Measurements from ENCODE around the gene MKLN1. TPM values are rescaled to one million over a fixed set of nuclear protein-coding genes. Genes with fewer than 3 reads are reported as not detected.

The MKLN1 gene
- total and polyA plus RNA-seq, 4 experiments from 2014 or later = 18.1 to 61.0 (median 45.4) TPM

GRCh38 chr7:131336956-131337355 lies 9.3 kb downstream of the MKLN1 start:
- no peak overlapping the region for H3K4me3 ChIP-seq (ENCODE audit: low read length in 2 of 2)
- no peak overlapping the region for H3K27ac ChIP-seq (ENCODE audit: low read depth, low read length)
- H3K4me1 ChIP-seq (ENCODE audit: insufficient read depth, low read length) = peaks cover 6% of the 10 kb centered on the region
- H3K9me3 ChIP-seq (ENCODE audit: control insufficient read depth in 1 of 2, low read length in 2 of 2) = no peaks in the 10 kb centered on the region
- H3K27me3 Mint-ChIP-seq = no peaks in the 10 kb centered on the region
- ChIA-PET POLR2A (ENCODE audit: partially characterized antibody) (interaction anchor here (1.0 to 1.3 kb wide), 2 partner anchors 9 to 164 kb away, joined by 3 to 9 read pairs; partner anchors contain the start of gene MKLN1), CTCF (ENCODE audit: partially characterized antibody) (interaction anchor here (1.4 kb wide), 1 partner anchor 268 kb away, joined by 3 read pairs; no protein-coding TSS in a partner anchor)
- peak overlapping the region in 1 of 8 donors; percentile 2 for H3K4me3 Mint-ChIP-seq
- peaks cover 2 to 26% (median 16%) of the 10 kb centered on the region in 8 donors for H3K9me3 Mint-ChIP-seq
- H3K4me1 Mint-ChIP-seq = peaks cover 23 to 50% (median 34%) of the 10 kb centered on the region in 4 donors
- no peaks in the 10 kb centered on the region for H3K36me3 ChIP-seq (ENCODE audit: insufficient read depth, low read length)
- DNase-seq = no peak
- peaks cover 22 to 52% of the 10 kb centered on the region in 2 donors for H3K36me3 Mint-ChIP-seq
- no peaks in the 10 kb centered on the region for H3K27me3 ChIP-seq (ENCODE audit: insufficient read depth, low read length)
- intact Hi-C loops (cut with micrococcal nuclease) = no loop called here
- no peak overlapping the region for H3K27ac Mint-ChIP-seq

- intact Hi-C loops (cut with micrococcal nuclease) = no loop called here
- Histone ChIP-seq H3K4me3 (ENCODE audit: low read length in 2 of 2) (no peak overlapping the region), H3K4me1 (ENCODE audit: insufficient read depth, low read length) (peaks cover 18% of the 10 kb centered on the region), H3K9me3 (ENCODE audit: control insufficient read depth in 1 of 2, low read length in 2 of 2) (no peaks in the 10 kb centered on the region), H3K27ac (ENCODE audit: low read depth, low read length) (no peak overlapping the region), H3K27me3 (ENCODE audit: insufficient read depth, low read length) (no peaks in the 10 kb centered on the region), H3K36me3 (ENCODE audit: insufficient read depth, low read length) (no peaks in the 10 kb centered on the region)
- Mint-ChIP-seq H3K36me3 (peaks cover 25 to 50% of the 10 kb centered on the region in 2 donors), H3K27me3 (no peaks in the 10 kb centered on the region), H3K4me3 (peak overlapping the region in 1 of 8 donors; percentile 48), H3K9me3 (peaks cover 2 to 26% (median 16%) of the 10 kb centered on the region in 8 donors), H3K27ac (no peak overlapping the region), H3K4me1 (peaks cover 31 to 57% (median 42%) of the 10 kb centered on the region in 4 donors)
- no peak for DNase-seq
- POLR2A ChIA-PET (ENCODE audit: partially characterized antibody) = interaction anchor here (0.8 to 1.2 kb wide), 5 partner anchors 9 to 247 kb away, joined by 3 to 4 read pairs (median 3); partner anchors contain the start of gene MKLN1
- CTCF ChIA-PET (ENCODE audit: partially characterized antibody) = interaction anchor here (1.2 kb wide), 2 partner anchors 243 to 268 kb away, joined by 3 to 4 read pairs; no protein-coding TSS in a partner anchor
Observed at GRCh38 chr7:131338173-131338572, 10.5 kb downstream of the MKLN1 start.

- H3K4me3 ChIP-seq (ENCODE audit: low read length in 2 of 2) = no peak overlapping the region
- peaks cover 18% of the 10 kb centered on the region for H3K4me1 ChIP-seq (ENCODE audit: insufficient read depth, low read length)
- ChIA-PET CTCF (ENCODE audit: partially characterized antibody) (interaction anchor here (1.2 to 1.6 kb wide), 3 partner anchors 10 to 269 kb away, joined by 3 to 4 read pairs (median 4); no protein-coding TSS in a partner anchor), POLR2A (ENCODE audit: partially characterized antibody) (interaction anchor here (0.8 to 1.2 kb wide), 5 partner anchors 9 to 248 kb away, joined by 3 to 4 read pairs (median 3); partner anchors contain the start of gene MKLN1)
- H3K9me3 ChIP-seq (ENCODE audit: control insufficient read depth in 1 of 2, low read length in 2 of 2) = no peaks in the 10 kb centered on the region
- Mint-ChIP-seq H3K9me3 (peaks cover 2 to 26% (median 16%) of the 10 kb centered on the region in 8 donors), H3K4me3 (no peak overlapping the region), H3K27me3 (no peaks in the 10 kb centered on the region), H3K27ac (peak overlapping the region in 1 of 7 donors; percentile 3), H3K36me3 (peaks cover 25 to 45% of the 10 kb centered on the region in 2 donors), H3K4me1 (peaks cover 31 to 51% (median 41%) of the 10 kb centered on the region in 4 donors)
- no peak for DNase-seq
- no peaks in the 10 kb centered on the region for H3K36me3 ChIP-seq (ENCODE audit: insufficient read depth, low read length)
- H3K27ac ChIP-seq (ENCODE audit: low read depth, low read length) = no peak overlapping the region
- no peaks in the 10 kb centered on the region for H3K27me3 ChIP-seq (ENCODE audit: insufficient read depth, low read length)
- intact Hi-C loops (cut with micrococcal nuclease) = no loop called here
Observed at GRCh38 chr7:131338691-131339390, 11.2 kb downstream of the MKLN1 start.

- ChIA-PET POLR2A (ENCODE audit: partially characterized antibody) (no interaction called here), CTCF (ENCODE audit: partially characterized antibody) (interaction anchor here (1.0 kb wide), 1 partner anchor 37 kb away, joined by 3 read pairs; no protein-coding TSS in a partner anchor)
- Mint-ChIP-seq H3K27me3 (no peaks in the 10 kb centered on the region), H3K9me3 (peaks cover 0 to 14% (median 7%) of the 10 kb centered on the region in 8 donors), H3K36me3 (peaks cover 16 to 23% of the 10 kb centered on the region in 2 donors), H3K4me3 (no peak overlapping the region), H3K27ac (no peak overlapping the region), H3K4me1 (peaks cover 25 to 48% (median 34%) of the 10 kb centered on the region in 4 donors)
- Histone ChIP-seq H3K27ac (ENCODE audit: low read depth, low read length) (no peak overlapping the region), H3K4me1 (ENCODE audit: insufficient read depth, low read length) (peaks cover 24% of the 10 kb centered on the region), H3K9me3 (ENCODE audit: control insufficient read depth in 1 of 2, low read length in 2 of 2) (no peaks in the 10 kb centered on the region), H3K4me3 (ENCODE audit: low read length in 2 of 2) (no peak overlapping the region), H3K27me3 (ENCODE audit: insufficient read depth, low read length) (no peaks in the 10 kb centered on the region), H3K36me3 (ENCODE audit: insufficient read depth, low read length) (no peaks in the 10 kb centered on the region)
- intact Hi-C loops (cut with micrococcal nuclease) = no loop called here
- no peak for DNase-seq
Observed at GRCh38 chr7:131341690-131342089, 14.0 kb downstream of the MKLN1 start.

GRCh38 chr7:131342864-131343442 lies 15.3 kb downstream of the MKLN1 start:
- no peaks in the 10 kb centered on the region for H3K9me3 ChIP-seq (ENCODE audit: control insufficient read depth in 1 of 2, low read length in 2 of 2)
- intact Hi-C loops (cut with micrococcal nuclease) = no loop called here
- no peak overlapping the region for H3K27ac ChIP-seq (ENCODE audit: low read depth, low read length)
- POLR2A ChIA-PET (ENCODE audit: partially characterized antibody) = interaction anchor here (1.4 kb wide), 1 partner anchor 15 kb away, joined by 5 read pairs; the partner anchor contains the start of gene MKLN1
- Mint-ChIP-seq H3K4me3 (peak overlapping the region in 1 of 8 donors; percentile 48), H3K4me1 (peaks cover 34 to 60% (median 47%) of the 10 kb centered on the region in 4 donors), H3K9me3 (peaks cover 0 to 6% (median 0%) of the 10 kb centered on the region in 8 donors), H3K27ac (peak overlapping the region in 1 of 7 donors; percentile 39), H3K36me3 (peaks cover 10 to 14% of the 10 kb centered on the region in 2 donors), H3K27me3 (no peaks in the 10 kb centered on the region)
- H3K4me3 ChIP-seq (ENCODE audit: low read length in 2 of 2) = no peak overlapping the region
- H3K4me1 ChIP-seq (ENCODE audit: insufficient read depth, low read length) = peaks cover 35% of the 10 kb centered on the region
- DNase-seq = no peak
- H3K27me3 ChIP-seq (ENCODE audit: insufficient read depth, low read length) = no peaks in the 10 kb centered on the region
- CTCF ChIA-PET (ENCODE audit: partially characterized antibody) = no interaction called here
- H3K36me3 ChIP-seq (ENCODE audit: insufficient read depth, low read length) = no peaks in the 10 kb centered on the region

GRCh38 chr7:131346885-131347592 lies 19.4 kb downstream of the MKLN1 start:
- Histone ChIP-seq H3K27ac (ENCODE audit: low read depth, low read length) (no peak overlapping the region), H3K27me3 (ENCODE audit: insufficient read depth, low read length) (no peaks in the 10 kb centered on the region), H3K9me3 (ENCODE audit: control insufficient read depth in 1 of 2, low read length in 2 of 2) (no peaks in the 10 kb centered on the region), H3K36me3 (ENCODE audit: insufficient read depth, low read length) (no peaks in the 10 kb centered on the region), H3K4me1 (ENCODE audit: insufficient read depth, low read length) (peaks cover 29% of the 10 kb centered on the region), H3K4me3 (ENCODE audit: low read length in 2 of 2) (no peak overlapping the region)
- ChIA-PET CTCF (ENCODE audit: partially characterized antibody) (interaction anchor here (1.2 kb wide), 1 partner anchor 44 kb away, joined by 3 read pairs; no protein-coding TSS in a partner anchor), POLR2A (ENCODE audit: partially characterized antibody) (interaction anchor here (1.1 to 1.2 kb wide), 2 partner anchors 9 to 20 kb away, joined by 3 read pairs; partner anchors contain the start of gene MKLN1)
- Mint-ChIP-seq H3K27ac (peak overlapping the region in 3 of 7 donors; percentile 11 to 54 (median 43)), H3K27me3 (no peaks in the 10 kb centered on the region), H3K4me3 (peak overlapping the region in 3 of 8 donors; percentile 0 to 50 (median 30)), H3K9me3 (peaks cover 0 to 5% (median 2%) of the 10 kb centered on the region in 8 donors), H3K36me3 (peaks cover 10% of the 10 kb centered on the region in 2 donors), H3K4me1 (peaks cover 30 to 58% (median 43%) of the 10 kb centered on the region in 4 donors)
- intact Hi-C loops (cut with micrococcal nuclease) = loop anchor here (2.0 kb wide), 1 partner anchor 14 kb away; no protein-coding TSS in a partner anchor
- DNase-seq = no peak
